HepG2 (cell line): Measurements from ENCODE around the gene RAPH1.

Source experiments
- ATF2 ChIP-seq: sonication (generic); formaldehyde crosslinking; IDR thresholded peaks from 2 replicates; pipeline ENCODE4 v1.4.0; 2020; ENCODE audit warnings: missing genetic modification reagents
- CTCF ChIP-seq: sonication (generic); formaldehyde crosslinking; IDR thresholded peaks from 2 replicates; pipeline ENCODE4 v1.5.0; 2020; ENCODE audit warnings: mild to moderate bottlenecking, missing genetic modification reagents, moderate library complexity
- POLR2A ChIP-seq, 2 experiments: IDR thresholded peaks; 2 replicates each; pipeline ENCODE4 v1.6.1; 2011; ENCODE audit warnings: low read depth in 2 of 2, low read length in 2 of 2, mild to moderate bottlenecking in 1 of 2, moderate library complexity in 1 of 2; ENCODE audit not compliant: insufficient read depth in 1 of 2
- POLR2AphosphoS5 ChIP-seq: IDR thresholded peaks from 2 replicates; pipeline ENCODE4 v1.6.1; 2012; ENCODE audit warnings: low read depth, low read length
- PTBP1 ChIP-seq: fragments of 200-400 bp; formaldehyde crosslinking; IDR thresholded peaks from 2 replicates; pipeline ENCODE4 v1.6.1; 2018; ENCODE audit warnings: low read length, low read depth; ENCODE audit not compliant: poor library complexity, severe bottlenecking
- RAD21 ChIP-seq: fragments of 450-650 bp; formaldehyde crosslinking; IDR thresholded peaks from 2 replicates; pipeline ENCODE4 v1.5.0; 2020; ENCODE audit warnings: mild to moderate bottlenecking
- SP1 ChIP-seq, 2 experiments: fragments of 450-650 bp in 1 of 2; sonication (generic) in 1 of 2; formaldehyde crosslinking in 1 of 2; IDR thresholded peaks; 2 replicates each; pipeline versions ENCODE4 v1.4.0 to v1.6.1; 2016 to 2020; ENCODE audit warnings: missing genetic modification reagents in 1 of 2
- ZFAT ChIP-seq: sonication (generic); formaldehyde crosslinking; conservative IDR thresholded peaks from 2 replicates; pipeline ENCODE4 v1.8.1; 2023; ENCODE audit warnings: missing genetic modification reagents, inconsistent platforms
- ZHX2 ChIP-seq, 2 experiments: sonication (generic) in 1 of 2; formaldehyde crosslinking in 1 of 2; IDR thresholded peaks; 2 replicates each; pipeline versions ENCODE4 v1.6.1 to v1.9.0; 2014 to 2022; ENCODE audit warnings: antibody characterized with exemption in 1 of 2, borderline replicate concordance in 1 of 2, inconsistent platforms in 1 of 2, low read depth in 1 of 2, missing genetic modification reagents in 1 of 2
- ZNF382 ChIP-seq: sonication (generic); formaldehyde crosslinking; IDR thresholded peaks from 2 replicates; pipeline ENCODE4 v1.5.0; 2020; ENCODE audit warnings: missing genetic modification reagents, mild to moderate bottlenecking, borderline replicate concordance
- ZNF660 ChIP-seq: sonication (generic); formaldehyde crosslinking; IDR thresholded peaks from 2 replicates; pipeline ENCODE4 v1.5.1; 2020; ENCODE audit warnings: mild to moderate bottlenecking, low read depth, missing genetic modification reagents, borderline replicate concordance

- TF ChIP-seq POLR2AphosphoS5, result no peak
- no peak for TF ChIP-seq ZNF382 (CRISPR knock-in tag)
- no peak for TF ChIP-seq ZHX2 (IDR thresholded peaks at IDR 0.05; ENCODE audit: low read depth)
- no peak for TF ChIP-seq ZHX2 (CRISPR knock-in tag; IDR thresholded peaks at IDR 0.05; ENCODE audit: borderline replicate concordance)
- no peak for TF ChIP-seq POLR2A (IDR thresholded peaks at IDR 0.05; ENCODE audit: insufficient read depth in 1 of 2, low read depth in 2 of 2, low read length in 2 of 2)
- TF ChIP-seq CTCF (CRISPR knock-in tag), result no peak
- no peak for TF ChIP-seq RAD21 (CRISPR knock-in tag)
- TF ChIP-seq PTBP1, result no peak
- TF ChIP-seq ZNF660 (CRISPR knock-in tag), result no peak
- no peak for TF ChIP-seq ZFAT (CRISPR knock-in tag)
- TF ChIP-seq ATF2, result no peak
- no peak for TF ChIP-seq SP1 (IDR thresholded peaks at IDR 0.05)
- TF ChIP-seq SP1 (CRISPR knock-in tag; IDR thresholded peaks at IDR 0.05), result no peak
Observed at GRCh38 chr2:203438528-203438927, 96.6 kb downstream of the RAPH1 start.
